Stimulated activated CD8-positive, alpha-beta memory T cell treated with anti-CD3 and anti-CD28 coated beads, Interleukin-2, amount 100 ng/mL, for 1 hour (primary cell): Measurements from ENCODE around the gene RBMS1.
"Not testable (repeated sequence)": the region's sequence is repeated elsewhere in the genome, so short reads cannot be mapped to it uniquely, and the experiment has no call there.

Source experiments
- DNase-seq, 2 donors: peaks; one replicate each; pipeline ENCODE4 v3.0.0-alpha.2; 2020; ENCODE audit warnings: low read depth in 2 of 2

RBMS1 gene

GRCh38 chr2:160380611-160381010 lies 113.0 kb downstream of the RBMS1 start:
- no peak for DNase-seq

DNA sequence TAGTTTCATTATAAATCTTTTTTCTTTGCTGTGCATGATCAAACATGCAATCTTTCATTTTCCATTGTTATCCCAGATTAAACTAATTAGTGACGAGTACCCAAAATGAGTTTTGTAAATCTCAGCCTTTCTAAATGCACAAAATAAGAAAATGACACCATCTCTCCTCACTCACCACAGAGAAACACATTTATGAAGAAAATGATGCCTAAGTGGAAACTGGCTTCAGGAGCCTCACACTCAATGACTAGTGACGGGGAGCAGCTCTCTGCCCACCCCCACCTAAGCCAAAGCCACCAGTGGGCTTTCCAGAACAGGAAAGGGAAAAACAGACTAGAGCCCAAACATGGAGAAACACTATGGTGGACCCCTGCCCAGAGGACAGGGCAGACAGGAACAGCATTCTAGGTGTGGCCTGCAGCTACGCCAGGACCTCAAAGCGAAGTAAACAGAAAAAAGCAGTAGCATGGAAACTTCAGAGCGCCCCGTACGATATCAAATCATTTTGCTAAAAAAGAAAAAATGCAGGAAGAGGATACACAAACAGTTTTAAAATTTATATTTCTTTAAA lies 113.5 kb downstream of the RBMS1 start:
- DNase-seq, result no peak

- no peak for DNase-seq
Measured at GRCh38 chr2:160379399-160379798, 114.2 kb downstream of the RBMS1 start.

DNA sequence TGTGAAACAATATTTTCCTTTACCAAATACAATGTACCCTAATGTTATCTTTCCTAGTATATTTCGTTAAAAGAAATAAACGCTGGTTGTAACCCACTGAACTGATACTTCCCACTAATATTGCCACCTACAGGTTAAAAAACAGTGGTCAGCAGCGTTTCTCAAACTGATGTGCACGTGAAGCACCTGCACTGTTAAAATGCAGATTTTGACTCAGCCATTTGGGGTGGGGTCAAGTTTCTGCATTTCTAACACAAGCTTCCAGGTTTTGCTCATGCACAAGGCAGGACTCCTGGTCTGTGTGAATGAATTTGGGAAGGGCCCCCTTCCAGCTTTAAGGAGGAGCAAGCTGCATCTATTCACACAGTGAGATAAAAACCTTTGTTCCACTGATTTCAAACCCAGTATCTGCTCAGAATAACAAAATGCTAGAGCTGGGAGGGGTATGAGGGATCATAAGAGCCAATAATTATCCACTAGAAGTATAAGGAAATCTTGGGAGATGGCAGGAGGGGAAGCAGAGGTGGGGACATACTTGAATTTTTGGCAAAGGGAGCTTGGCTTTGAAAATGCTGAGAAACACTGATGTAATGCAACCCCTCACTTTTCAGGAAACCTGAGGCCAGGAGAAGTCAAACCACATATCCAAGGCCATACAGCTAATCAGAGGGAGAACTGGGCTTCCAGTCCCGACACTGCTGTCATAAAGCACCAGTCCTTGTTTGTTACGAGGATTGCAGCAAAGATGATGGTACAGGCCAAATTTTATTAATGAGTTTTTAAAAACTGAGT lies 116.2 kb downstream of the RBMS1 start:
- no peak for DNase-seq

DNA sequence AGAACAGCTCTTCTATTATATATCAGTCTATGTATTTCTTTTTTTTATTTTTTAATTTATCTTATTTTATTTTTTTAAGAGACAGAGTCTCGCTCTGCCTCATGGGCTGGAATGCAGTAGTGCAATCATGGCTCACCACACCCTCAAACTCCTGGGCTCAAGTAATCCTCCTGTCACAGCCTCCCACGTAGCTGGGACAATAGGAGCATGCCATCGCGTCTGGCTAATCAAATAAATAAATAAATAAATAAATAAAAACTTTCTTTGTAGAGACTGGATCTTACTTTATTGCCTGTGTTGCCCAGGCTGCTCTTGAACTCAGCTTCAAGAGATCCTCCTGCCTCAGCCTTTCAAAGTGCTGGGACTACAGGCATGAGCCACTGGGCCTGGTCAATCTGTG lies 117.0 kb downstream of the RBMS1 start:
- no peak for DNase-seq

DNA sequence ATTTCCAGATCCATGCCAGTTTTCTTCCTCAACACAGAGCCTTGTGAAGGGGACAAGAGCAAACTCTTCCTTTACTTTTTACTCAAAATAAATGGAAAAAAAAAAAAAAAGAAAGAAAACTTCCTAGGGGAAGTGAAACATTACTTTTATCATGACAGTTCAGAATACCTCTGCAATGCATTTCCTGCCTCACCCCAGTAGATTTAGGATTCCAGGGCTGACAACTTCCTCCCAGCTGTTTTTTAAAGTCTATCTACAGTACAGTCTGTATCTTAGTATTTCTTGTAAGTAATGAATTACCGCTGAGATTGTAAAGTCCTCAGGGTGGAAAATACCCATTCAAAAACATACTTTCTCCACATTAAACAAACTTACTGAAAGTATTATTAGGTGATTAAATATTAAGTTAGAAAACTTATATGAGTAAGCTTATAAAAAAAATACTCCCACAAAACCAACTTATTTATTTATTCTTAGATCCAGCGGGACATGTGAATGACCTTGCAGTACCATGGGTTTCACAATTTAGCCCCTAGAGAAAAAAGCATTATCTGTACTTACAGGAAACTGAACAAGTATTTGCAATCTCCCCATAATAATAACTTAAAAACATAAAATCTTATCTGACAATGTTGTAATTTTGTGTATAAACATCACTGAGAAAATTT lies 117.7 kb downstream of the RBMS1 start:
- DNase-seq, result no peak

DNA sequence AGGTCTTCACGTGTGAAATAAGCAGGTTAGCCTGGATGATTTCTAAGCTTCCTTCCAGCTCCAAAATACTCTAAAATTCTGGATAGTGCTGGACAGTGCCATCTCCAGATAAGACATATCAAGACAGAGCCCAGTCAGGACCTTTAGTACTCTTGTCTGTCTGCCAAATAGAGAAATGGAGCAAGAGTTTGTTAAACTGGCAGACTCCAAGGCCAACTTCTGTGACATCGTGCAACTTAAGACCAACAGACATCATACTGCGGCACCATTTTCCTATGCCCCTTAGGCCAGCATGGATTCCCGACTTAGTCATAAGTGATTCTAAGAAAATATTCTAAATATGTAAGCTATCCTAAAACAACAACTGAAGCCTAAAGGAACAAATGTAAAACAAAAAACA lies 118.6 kb downstream of the RBMS1 start:
- no peak for DNase-seq

DNA sequence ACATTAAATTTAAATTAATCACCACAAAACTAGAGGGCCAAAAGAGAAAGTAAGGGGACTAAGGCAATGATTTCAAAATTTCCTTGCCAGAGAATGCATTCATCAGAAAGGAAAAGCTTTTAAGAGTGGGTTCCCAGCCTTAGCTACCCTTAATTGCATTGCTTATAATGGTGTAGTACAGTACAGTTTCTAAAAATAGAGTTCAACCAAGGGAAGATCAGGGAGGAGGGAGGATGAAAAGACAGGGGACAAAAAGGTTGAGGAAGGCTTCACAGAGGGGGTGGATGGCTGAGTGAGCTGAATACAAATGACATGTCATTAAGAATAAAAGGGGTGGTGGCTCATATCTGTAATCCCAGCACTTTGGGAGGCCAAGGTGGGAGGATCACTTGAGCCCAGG lies 119.9 kb downstream of the RBMS1 start:
- no peak for DNase-seq

DNA sequence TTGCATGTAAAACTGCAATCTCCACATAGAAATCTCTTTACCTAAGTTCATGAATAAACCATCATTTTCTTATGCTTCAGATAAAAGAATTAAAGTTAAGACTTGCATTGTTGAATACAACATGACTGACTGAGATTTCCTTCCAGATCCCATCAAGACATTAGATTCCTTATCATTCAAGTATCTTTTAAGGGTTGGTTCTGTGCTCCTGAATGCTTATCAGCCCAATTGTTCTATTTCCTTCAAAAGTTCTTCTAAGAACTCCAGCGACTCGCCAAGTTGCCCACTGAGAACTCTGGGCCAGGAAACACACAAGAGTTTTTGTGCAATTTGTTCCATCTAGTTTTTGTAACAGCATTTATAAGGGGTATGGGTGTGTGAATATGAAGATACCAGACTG lies 120.3 kb downstream of the RBMS1 start:
- no peak for DNase-seq

- DNase-seq, result no peak
Measured at GRCh38 chr2:160372585-160372984, 121.0 kb downstream of the RBMS1 start.

GRCh38 chr2:160372010-160372356 lies 121.6 kb downstream of the RBMS1 start:
- no peak for DNase-seq

DNA sequence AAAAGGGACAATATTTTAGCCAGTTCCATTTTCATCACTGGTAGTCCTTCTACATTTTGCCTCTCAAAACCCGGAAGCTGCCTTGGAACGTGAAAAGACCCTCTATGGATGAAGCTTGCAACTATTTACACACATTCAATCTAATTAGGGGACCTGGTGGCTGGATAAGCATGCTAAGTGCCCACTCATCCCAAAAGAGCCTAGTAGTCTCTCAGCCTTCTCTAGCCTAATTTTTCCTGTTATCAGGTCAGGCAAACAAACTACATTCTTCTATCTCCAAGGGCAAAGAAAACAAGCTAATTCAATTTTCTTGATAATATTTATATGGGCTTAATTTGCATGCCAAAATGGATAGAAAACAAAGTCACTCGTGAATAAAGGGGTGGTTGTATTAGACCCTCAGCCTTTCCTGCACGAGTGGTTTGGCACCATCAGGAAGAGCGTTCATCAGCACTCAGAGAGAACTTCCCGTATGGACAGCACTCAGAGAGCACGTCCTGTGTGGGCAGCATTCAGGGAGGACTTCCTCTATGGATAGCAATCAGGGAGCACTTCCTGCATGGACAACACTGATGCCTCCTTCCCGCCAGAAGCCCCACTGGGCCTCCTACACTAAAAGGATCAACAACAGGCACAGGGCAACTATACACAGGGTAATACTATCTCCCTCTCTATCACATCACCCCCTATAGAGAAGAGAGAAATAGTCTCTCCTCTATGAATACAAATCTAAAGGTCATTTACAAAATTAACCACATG lies 122.2 kb downstream of the RBMS1 start:
- DNase-seq, result no peak

GRCh38 chr2:160368988-160369930 lies 124.3 kb downstream of the RBMS1 start:
- DNase-seq, result no peak

DNA sequence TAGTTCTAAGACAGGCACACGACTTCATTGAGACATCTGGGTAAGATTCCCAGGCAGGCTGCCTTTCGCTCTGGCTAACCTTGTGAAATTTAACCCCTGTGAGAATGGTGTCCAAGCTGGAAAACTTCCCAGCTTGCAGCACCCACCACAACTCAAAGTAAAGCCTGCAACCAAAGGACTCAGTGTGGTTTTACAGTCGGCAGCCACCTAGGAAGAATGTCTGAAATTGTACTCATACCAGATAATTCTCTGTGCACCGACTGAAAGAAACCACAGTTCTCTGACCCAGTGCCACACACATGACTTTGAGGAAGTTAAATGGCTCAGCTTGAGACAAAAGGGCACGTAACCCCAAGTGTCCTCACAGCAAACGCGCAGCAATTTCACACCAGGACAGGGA lies 125.7 kb downstream of the RBMS1 start:
- no peak for DNase-seq

DNA sequence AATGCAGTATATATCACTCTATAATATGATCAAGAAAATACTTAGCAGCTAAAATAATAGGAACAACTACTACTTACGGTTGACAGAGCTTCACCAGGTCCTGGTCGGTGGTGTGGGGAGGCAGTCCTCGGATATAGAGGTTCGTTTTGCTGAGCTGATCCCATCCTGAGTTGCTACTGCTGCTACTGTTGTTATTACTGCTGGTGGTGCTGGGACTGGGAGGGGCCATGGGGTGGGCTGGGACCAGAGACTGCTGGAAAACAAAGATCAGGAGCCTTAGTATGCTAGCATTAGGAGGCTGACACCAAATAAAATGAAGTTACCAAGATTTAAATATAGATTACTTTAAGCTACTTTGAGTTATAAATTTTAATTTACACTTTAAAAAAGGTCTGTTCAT lies 126.5 kb downstream of the RBMS1 start:
- DNase-seq, result not testable (repeated sequence)

- DNase-seq, result no peak
Measured at GRCh38 chr2:160366474-160366873, 127.1 kb downstream of the RBMS1 start.

DNA sequence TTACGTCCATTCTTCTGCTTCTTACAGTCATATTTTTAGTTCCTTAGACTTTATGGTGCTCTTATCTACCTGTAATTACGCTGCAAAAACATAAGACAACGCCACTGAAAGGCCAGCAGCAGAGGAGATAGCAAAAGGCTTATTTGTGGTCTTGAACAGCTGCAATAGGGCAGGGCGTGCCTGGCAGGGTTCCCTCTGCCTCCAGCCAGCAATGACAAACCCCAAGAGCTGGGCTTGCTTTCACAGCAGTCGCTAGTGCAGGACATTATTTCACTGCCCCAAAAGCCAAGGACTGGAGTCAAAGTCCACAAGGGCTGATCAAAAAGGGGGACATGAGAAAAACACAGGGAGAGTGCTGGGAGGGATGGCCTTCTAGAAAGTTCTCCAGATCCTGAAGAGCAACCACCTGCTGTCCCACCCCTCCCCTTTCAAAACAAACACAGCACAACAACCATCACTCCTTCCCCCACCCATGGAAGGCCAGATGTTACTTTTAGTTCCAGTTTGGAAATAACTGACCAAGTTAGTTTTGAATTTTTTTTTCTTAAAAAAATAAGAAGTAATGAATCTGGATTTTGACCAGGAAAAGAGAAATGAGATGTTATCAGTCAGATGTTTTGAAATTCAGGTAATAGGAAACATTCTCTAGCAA lies 127.8 kb downstream of the RBMS1 start:
- DNase-seq, result no peak

DNA sequence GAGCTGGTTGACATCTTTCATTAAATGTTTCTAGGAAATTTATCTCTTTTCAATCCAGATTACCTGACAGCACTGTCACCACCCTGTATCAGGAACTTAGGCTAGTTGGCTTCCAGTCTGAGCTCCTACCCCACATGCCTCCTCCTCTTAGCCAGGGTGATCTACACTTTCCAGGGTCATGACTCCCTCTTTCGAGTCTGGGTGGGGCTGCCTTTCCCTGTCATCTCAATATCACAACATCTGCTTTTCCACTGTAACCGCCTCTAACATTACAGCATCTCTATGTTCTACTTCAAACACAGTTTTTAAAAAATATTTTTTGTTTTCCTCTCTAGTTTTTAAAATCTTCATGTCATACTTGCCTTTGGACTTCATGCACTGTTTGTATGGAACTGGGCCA lies 129.2 kb downstream of the RBMS1 start:
- DNase-seq, result no peak

GRCh38 chr2:160363961-160364360 lies 129.6 kb downstream of the RBMS1 start:
- DNase-seq, result no peak

DNA sequence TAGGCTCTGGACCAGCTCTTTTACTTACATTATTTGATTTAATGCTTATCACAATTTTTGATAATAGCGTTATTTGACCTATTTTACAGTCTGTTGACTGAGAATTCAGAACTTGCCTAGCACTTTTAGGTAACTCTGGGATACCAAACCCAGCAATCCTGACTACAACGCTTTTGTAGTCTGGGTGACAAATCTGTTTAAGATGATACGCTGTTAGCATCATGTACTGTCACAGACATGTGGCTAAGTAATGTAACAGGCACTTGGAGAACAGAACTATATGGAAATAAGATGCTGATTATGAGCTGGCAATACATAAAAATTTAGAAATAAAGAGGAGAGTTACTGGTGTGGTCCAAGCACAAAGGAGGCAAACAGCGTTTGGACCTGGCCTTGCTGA lies 130.6 kb downstream of the RBMS1 start:
- no peak for DNase-seq

DNA sequence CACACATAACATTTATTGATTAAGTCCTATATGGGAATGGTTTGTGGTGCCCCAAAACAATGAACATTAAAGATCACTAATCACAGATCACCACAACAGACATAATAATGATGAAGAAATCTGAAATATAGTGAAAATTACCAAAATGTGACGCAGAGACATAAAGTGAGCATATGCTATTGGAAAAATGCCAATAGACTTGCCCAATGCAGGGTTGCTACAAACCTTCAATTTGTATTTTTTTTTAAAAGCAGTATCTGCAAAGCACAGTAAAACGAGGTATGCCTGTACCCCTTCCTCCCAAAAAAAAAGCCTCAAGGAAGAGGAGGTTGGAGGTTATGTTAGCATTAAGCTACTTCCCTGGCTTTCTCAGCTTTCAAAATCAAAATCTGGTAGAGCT lies 131.1 kb downstream of the RBMS1 start:
- no peak for DNase-seq
